GM18498 (cell line): Measurements from ENCODE around the gene GARIN3.
"Not testable (repeated sequence)": the region's sequence is repeated elsewhere in the genome, so short reads cannot be mapped to it uniquely, and the experiment has no call there.

Experiments used
- ATAC-seq: cut with Tn5 transposase; IDR thresholded peaks from one replicate; pipeline ENCODE4 v1.9.1; 2021; ENCODE audit warnings: mild to moderate bottlenecking, moderate library complexity; ENCODE audit not compliant: unreplicated experiment

GARIN3 gene

DNA sequence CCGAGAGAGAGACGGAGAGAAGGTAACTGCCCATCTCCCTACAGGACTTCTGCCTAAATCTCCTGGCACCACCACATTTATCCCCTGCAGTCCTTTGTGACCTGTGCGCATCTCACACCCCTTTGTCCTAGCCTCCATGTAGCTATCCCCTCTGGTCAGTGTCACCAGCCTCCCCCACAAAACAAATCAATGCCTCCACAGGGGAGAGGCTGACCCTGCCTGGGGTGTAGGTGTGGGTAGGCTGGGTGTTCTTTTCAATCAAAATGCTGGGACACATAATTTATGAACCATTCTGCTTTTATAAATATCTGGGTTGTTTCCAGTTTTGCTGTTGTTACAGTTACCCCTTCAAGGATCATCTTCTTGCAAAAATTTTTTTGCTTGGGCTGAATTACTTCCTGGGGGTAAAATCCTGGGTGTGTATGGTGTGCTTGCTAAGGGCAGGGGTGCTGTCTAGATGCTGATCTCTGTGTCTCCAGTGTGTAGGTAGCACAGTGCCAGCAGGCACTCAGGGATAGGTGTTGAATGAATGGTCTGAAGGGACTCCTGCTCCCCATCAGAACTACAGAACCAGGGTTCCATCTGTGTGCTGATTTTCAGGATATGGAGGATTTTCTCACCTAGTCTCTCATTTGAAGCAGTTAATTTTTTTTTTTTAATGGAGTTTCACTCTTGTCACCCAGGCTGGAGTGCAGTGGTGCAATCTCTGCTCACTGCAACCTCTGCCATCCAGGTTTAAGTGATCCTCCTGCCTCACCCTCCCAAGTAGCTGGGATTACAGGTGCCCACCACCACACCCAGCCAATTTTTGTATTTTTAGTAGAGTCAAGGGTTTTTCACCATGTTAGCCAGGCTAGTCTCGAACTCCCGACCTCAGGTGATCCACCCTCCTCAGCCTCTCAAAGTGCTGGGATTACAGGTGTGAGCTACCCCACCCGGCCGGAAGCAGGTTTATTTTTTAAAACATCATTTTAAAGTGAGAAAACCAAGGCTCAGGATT lies at the start of gene GARIN3:
GARIN3 (minus strand) TSS at position 51 of the 1,000 bp plus-strand sequence. CDS start 96 bp downstream, outside the sequence.
- no peak for ATAC-seq

DNA sequence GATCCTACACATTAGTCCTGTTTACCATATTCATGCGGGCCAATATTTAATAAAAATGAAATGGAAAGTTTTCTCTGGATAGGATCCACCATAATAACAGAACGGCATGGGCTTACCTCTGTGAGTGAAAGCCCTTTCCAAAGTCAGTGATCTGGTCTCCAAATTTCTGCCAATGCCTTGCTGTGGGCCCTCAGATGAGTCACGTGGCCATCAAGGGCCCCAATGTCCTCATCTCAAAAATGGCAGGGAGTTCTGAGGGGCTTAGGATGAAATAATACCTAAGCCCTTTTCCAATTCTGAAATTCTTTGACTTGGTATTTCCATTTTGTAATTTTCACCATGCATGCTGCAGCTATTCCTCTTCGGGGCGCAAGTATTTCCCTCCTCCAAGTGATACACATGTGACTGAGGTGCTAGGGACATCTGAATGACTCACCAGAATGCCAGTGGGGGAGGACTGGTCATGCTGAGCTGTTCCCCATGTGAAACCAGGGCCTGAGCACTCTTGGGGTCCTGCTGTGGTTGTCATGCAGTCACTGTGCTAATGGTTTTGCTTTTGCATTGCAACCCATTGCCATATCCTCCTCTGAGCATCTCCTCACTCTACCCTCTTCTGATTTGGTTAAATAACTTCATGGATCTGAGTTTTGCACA lies 49.6 kb upstream of the GARIN3 start:
- no peak for ATAC-seq

DNA sequence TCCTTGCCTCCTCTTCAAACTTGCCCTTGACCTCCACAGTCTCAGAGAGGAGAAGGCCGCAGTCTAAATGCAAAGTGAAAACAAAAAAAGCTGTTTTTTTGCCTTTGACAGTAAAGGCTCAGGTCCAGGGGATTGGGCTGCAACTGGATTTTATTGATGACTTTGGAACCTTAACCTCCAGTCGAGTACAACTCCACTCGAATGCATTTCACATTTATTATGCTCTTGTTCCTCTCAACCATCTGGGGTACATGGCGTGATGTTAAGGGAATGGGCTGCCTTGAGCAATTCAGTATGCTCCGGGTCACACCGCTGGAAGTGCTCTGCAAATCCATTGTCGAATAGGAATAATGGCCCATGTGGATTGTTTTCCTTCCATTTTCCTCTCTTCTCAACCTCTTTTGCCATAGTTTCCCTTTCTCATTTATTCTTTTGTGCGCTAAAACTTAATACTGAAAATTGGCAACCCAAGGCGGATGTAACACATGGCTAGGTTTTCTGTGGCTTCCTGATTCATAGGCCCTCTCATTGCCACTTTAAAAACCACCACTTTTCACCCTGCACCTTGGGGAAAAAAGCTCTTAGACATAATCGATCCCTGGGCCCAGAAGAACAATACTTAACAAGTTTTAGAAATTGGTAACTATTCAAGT lies 48.9 kb upstream of the GARIN3 start:
- ATAC-seq = peak; percentile 54

DNA sequence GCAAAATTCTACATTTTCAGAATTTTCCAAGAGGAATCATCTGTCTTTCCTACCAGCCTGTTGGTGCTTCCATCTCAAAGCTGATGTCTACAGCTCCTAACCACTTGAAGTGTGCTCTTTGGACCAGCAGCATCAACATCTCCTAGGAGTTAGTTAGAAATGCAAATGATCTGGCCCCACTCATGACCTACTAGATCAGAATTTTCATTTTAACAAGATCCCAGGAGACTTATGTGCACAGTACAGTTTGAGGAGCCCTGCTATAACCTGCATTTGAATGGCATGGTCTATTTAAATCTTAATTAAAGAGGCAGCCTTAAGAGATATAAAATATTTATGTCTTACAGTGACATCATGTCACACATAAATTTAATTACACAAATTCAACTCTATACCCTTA lies 48.4 kb upstream of the GARIN3 start:
- no peak for ATAC-seq

DNA sequence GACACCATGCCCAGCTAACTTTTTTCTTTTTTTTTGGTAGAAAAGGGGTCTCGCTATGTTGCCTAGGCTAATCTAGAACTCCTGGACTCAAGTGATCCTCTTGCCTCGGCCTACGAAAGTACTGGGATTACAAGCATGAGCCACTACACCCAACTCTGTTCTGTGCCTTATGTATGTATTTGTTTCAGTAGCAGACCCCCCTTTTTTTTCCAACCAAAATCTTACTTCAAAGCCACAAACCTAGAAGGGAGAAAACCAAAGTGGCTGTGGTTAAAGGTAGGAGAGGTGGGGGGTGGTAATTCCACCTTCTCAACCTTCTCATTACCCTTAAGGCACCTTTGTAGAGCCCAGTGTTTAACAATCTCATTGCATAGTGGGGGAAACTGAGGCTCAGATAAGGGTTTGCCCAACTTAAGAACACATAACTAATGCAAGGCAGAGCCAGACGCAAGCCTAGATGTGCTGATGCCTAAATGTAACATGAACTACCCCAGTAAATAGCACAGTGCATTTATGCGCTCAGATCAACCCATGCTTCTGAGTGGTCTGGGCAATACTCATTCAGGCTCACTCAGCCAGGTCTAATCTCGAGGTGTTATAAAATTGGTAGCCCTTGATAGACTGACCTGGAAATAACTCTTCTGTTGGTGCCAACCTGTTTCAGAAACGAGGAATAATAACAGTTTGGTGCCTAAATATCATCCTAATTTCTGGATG lies 47.6 kb upstream of the GARIN3 start:
- no peak for ATAC-seq

DNA sequence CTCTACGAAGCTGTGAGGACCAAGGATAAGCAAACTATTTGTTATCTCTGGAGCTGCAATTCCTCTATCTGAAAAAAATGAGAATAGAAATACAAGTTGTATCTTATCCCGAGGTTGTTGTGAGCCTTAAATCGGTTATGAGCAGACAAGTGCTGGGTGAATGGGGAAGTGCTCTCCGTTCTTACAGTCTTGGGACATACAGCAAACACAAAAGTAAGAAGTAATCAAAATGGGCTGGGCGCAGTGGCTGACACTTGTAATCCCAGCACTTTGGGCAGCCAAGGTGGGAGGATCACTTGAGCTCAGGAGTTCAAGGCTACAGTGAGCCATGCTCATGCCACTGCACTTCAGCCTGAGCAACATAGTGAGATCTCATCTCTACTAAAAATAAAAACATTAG lies 46.2 kb upstream of the GARIN3 start:
- ATAC-seq = no peak

DNA sequence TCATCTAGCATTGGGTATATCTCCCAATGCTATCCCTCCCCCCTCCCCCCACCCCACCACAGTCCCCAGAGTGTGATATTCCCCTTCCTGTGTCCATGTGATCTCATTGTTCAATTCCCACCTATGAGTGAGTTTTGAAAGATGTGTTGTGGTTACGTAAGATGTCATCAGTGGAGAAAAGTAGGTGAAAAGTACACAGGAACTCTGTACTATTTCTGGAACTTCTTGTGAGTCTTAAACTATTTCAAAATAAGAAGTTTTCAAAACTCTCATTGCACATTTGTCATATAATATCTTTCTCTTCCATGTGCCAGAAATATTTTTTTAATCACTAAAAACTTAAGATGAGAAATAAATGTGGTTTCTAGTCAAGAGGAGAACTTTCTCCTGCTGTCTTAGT lies 44.6 kb upstream of the GARIN3 start:
- ATAC-seq = not testable (repeated sequence)

DNA sequence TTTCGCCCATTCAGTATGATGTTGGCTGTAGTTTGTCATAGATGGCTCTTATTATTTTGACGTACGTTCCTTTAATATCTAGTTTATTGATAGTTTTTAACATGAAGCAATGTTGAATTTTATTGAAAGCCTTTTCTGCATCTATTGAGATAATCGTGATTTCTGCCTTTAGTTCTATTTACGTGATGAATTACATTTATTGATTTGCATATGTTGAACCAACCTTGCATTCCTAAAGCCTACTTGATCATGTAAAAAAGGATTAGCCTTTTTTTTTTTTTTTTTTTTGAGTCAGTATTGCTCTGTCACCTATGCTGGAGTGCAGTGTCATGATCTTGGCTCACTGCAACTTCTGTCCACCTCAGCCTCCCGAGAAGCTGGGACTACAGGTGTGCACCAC lies 39.6 kb upstream of the GARIN3 start:
- ATAC-seq = no peak

DNA sequence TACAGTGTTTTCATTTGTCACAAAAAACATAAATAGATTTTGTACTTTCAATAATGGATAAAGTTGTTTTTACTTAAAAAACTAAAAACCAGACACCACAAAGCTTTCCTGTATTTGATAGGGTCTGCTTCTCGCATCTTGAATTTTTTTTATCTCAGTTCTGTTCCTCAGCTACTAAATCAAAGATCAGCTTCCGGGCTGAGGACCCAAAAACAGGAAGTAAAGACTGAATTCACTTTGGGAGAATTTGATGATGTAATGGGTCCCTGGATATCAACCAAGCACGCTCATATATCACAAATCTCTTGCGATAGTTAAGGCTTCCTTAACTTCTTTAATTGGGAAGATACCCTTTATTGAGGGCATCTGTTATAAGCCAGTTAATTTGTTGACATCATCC lies 38.7 kb upstream of the GARIN3 start:
- ATAC-seq = no peak

DNA sequence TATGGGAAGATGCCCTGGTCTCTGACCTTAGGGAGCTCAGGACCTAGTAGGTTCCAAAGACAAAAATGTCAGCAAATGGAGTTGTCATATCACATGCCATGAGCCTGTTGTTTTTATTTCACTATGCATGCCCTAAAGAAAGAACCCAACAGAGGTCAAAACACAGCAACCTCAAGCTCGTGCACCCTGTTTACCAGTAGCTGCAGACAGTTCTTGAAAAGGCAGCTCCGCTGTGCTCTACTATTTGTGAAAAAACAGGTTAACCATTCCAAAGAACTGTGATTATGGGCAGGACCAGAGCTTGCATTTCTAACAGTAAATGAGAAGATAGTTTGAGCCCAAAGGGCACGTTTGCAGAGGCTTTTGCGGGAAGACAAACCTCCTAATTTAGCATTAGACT lies 37.4 kb upstream of the GARIN3 start:
- no peak for ATAC-seq

DNA sequence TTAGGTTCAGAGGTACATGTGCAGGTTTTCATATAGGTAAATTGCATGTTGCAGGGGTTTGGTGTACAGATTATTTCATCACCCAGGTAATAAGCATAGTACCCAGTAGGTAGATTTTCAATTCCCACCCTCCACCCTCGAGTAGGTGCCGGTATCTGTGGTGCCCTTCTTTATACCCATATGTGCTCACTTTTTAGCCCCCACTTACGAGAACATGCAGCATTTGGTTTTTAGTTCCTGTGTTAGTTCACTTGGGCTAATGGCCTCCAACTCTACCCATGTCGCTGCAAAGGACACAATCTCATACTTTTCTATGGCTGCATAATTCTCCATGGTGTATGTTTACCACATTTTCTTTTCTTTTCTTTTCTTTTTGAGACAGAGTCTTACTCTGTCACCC lies 35.8 kb upstream of the GARIN3 start:
- ATAC-seq = no peak

DNA sequence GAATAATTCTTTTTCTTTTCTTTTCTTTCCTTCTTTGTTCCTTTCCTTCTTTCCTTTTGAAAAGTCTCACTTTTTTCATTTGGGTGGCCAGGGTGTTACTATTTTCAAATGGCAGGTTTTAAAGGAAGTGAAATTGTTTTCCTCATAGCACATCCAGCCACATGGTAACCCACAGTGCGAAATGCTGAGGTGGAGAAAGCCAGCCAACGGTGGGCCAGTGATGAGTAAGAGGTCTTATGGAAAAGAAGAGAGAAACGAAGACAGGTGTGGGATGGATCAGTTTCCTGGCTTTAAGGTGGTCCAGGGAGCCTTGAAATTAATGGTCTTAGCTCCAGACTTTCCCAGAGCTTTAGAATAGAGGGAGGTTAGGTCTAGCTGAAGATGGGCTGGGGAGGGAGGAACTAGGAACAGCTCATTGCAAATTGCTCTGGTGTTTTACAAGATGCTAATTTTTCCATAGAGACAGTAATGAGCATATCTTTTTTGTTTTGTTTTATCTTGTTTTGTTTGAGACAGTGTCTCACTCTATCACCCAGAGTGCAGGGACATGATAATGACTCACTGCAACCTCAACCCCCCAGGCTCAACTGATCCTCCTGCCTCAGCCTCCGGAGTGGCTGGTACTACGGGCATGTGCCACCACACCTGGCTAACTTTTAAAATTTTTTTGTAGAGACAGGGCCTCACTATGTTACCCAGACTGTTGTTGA lies 32.4 kb upstream of the GARIN3 start:
- no peak for ATAC-seq

DNA sequence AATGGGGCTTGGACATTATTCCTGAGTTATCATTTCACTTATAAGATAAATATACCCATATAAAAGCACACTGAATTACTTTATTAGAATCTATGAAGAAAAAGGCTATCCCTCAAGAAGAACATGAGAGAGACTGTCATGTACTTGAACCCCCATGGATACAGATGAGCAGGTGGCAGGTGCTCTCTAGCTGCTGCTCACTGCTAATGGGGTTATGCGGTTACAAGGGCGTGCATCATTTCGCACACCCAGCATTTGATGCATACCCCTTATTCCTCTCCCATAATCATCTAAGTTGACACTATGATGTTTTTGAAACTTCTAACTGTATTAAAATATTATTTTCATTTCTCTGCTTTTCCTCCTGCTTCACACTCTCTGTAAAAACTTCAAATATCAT lies 31.0 kb upstream of the GARIN3 start:
- no peak for ATAC-seq

DNA sequence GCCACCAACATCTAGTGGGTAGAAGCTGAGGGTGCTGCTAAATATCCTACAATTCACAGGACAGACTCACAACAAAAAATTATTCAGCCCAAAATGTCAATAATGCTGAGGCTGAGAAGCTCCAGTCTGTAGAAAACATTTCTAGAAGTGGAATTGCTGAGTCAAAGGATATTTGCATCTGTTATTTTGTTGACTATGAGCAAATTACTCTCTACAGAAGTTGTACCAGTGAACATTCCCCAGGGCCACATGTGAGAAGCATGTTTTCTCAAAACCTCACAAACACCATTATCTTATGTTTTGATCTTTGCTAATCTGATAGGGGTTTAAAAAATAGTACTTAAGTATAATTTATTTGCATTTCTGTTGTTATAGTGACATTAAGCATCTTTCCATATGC lies 30.0 kb upstream of the GARIN3 start:
- ATAC-seq = peak; percentile 53

DNA sequence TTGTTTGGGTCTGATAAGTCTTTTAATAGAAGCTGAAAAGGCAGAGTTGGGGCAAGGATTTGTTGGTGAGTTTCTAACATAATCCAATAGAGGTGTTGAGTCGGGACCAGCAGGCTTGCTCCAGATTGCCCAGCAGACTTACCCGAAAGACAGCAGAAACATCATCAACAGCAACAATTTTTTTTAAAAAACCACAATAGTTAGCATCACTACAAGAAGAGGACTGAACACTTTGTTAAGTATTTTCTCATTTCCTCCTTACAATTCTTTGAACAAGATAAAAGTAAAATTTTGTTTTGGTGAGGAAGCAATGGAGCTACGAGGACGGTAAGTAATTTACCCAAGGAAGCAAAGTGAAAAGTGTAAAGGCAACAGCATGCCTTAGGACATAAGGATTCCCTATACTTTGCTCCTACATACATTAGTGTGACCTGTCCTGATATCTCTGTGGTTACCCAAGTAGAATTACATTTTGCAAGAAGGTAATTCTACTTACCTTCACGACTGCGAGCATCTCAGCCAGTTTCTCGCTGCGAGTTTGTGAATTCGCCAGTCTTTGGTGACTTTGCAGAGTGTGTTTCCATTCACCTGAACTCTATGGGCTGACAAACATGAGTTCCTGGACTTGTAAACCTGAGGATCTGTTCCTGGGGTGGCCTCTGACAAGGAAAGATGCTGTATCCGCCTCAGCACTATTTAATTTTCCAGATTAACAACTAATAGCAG lies 27.8 kb upstream of the GARIN3 start:
- ATAC-seq = no peak

DNA sequence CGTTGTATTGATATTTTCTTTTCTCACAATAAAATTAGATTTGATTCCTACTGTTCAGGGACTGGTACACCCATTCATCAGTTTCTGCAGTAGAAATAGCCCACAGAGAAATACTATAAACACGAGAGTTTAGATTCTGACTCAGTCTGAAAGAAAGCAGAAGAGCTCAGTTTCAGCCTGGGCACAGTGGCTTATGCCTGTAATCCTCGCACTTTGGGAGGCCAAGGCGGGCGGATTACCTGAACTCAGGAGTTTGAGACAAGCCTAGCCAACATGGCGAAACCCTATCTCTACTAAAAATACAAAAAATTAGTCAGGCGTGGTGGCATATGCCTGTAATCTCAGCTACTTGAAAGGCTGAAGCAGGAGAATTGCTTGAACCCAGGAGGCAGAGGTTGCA lies 23.2 kb upstream of the GARIN3 start:
- ATAC-seq = peak; percentile 93

DNA sequence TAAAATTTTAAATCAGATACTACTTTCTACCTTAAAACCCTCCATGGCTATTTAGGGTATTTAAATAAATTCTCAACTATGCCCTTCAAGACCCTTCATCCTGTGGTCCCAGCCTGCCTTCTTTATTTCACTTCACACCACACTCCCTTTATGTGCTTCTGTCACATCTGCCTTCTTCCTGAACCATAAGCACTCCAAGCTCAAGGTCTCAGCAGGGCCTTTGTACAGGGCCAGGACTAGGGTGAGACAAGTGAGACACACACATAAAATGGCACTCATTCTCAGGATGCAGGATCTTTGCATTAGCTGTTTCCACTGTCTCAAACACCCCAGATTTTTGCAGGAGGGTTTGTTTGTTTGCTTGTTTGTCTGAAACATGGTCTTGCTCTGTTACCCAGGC lies 22.2 kb upstream of the GARIN3 start:
- ATAC-seq = peak; percentile 10

DNA sequence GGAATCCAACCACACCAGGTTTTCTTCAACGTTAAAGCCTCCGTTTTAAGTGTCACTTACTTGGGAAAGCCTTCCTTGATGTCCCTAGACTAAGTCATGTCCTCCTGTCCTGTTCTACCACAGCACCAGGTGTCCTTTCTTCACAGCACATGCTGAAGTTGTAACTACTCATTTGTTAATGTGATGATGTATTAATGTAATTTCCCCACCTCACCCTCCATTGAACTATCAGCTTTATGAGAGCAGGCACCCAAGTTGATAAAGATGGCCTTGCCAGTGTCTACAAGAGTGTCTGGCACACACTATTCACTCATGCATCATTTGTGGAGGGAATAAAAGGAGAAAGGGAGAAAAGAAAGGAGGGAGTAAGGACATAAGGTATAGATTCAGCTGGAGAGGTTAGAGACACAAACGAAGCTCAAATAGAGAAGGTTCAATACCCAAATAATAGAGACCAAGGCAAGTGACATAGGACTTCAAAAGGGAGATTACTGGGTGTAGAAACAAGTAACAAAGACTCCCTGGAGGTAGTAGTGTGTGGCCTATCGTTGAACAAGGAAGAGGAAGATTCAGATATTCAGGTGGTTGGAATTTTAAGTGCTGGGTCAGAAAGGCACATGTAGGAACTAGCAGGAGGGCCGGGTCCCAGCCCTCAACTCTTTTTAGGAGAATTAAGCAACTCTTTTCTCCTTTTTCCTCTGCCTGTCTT lies 21.1 kb upstream of the GARIN3 start:
- no peak for ATAC-seq
